ENCODE measurements around the gene AP3B1.
A peak's percentile ranks its signal among the peaks of the same experiment; 100 is the strongest.

Gene AP3B1

GRCh38 chr5:78271766-78272165, 22.7 kb downstream of the AP3B1 start:
- Histone ChIP-seq H3K79me2 (peaks cover 11% of the 10 kb centered on the region), H3K9me3 (ENCODE audit: control insufficient read depth, low read length) (no peaks in the 10 kb centered on the region), H3K27me3 (ENCODE audit: control insufficient read depth, insufficient read depth, low read length) (no peaks in the 10 kb centered on the region), H3K36me3 (ENCODE audit: control insufficient read depth, insufficient read depth, low read length) (no peaks in the 10 kb centered on the region), H3K4me1 (peaks cover 7% of the 10 kb centered on the region), H2AFZ (no peak overlapping the region), H3K4me2 (ENCODE audit: low read length) (no peak overlapping the region), H3K9ac (no peak overlapping the region), H3K27ac (no peak overlapping the region), H3K4me3 (ENCODE audit: low read depth, low read length) (no peak overlapping the region)
- TF ChIP-seq, protein P1, sequence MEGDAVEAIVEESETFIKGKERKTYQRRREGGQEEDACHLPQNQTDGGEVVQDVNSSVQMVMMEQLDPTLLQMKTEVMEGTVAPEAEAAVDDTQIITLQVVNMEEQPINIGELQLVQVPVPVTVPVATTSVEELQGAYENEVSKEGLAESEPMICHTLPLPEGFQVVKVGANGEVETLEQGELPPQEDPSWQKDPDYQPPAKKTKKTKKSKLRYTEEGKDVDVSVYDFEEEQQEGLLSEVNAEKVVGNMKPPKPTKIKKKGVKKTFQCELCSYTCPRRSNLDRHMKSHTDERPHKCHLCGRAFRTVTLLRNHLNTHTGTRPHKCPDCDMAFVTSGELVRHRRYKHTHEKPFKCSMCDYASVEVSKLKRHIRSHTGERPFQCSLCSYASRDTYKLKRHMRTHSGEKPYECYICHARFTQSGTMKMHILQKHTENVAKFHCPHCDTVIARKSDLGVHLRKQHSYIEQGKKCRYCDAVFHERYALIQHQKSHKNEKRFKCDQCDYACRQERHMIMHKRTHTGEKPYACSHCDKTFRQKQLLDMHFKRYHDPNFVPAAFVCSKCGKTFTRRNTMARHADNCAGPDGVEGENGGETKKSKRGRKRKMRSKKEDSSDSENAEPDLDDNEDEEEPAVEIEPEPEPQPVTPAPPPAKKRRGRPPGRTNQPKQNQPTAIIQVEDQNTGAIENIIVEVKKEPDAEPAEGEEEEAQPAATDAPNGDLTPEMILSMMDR (IDR thresholded peaks at IDR 0.05), result no peak

- Histone ChIP-seq H3K36me3 (ENCODE audit: control insufficient read depth, insufficient read depth, low read length) (no peaks in the 10 kb centered on the region), H3K9me3 (ENCODE audit: control insufficient read depth, low read length) (no peaks in the 10 kb centered on the region), H3K9ac (no peak overlapping the region), H3K27me3 (ENCODE audit: control insufficient read depth, insufficient read depth, low read length) (no peaks in the 10 kb centered on the region), H3K4me1 (peaks cover 7% of the 10 kb centered on the region), H2AFZ (no peak overlapping the region), H3K79me2 (no peaks in the 10 kb centered on the region), H3K4me2 (ENCODE audit: low read length) (no peak overlapping the region), H3K4me3 (ENCODE audit: low read depth, low read length) (no peak overlapping the region), H3K27ac (no peak overlapping the region)
- TF ChIP-seq, protein P1 (IDR thresholded peaks at IDR 0.05), result peak; percentile 58
These were observed 25.3 kb downstream of the AP3B1 start for GRCh38 chr5:78269088-78269703.

DNA sequence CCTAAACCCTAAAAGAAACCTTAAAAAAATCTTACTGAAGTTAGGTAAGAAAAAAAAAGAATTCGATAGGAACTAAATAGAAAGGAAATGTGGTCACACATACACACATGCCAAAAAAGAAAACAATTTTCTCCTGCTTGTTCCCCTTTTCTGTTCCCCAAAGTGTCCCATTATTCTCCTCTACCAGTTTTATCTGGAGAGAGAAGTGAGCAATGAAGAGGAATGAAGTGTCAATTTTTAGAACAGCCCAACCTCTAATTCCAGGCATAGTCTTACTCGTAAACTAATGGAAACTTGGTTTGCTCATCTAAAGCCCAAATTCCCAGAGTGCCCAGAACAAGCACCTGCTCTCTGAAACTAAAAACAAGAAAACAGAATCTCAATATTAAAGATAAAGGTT, 26.1 kb downstream of the AP3B1 start:
- H3K9ac ChIP-seq, result no peak overlapping the region
- no peaks in the 10 kb centered on the region for H3K79me2 ChIP-seq
- TF ChIP-seq, protein P1 (IDR thresholded peaks at IDR 0.05), result no peak
- no peak overlapping the region for H3K27ac ChIP-seq
- no peaks in the 10 kb centered on the region for H3K9me3 ChIP-seq (ENCODE audit: control insufficient read depth, low read length)
- no peak overlapping the region for H3K4me3 ChIP-seq (ENCODE audit: low read depth, low read length)
- no peaks in the 10 kb centered on the region for H3K27me3 ChIP-seq (ENCODE audit: control insufficient read depth, insufficient read depth, low read length)
- H3K4me2 ChIP-seq (ENCODE audit: low read length), result no peak overlapping the region
- H2AFZ ChIP-seq, result no peak overlapping the region
- peaks cover 2% of the 10 kb centered on the region for H3K4me1 ChIP-seq
- no peaks in the 10 kb centered on the region for H3K36me3 ChIP-seq (ENCODE audit: control insufficient read depth, insufficient read depth, low read length)

GRCh38 chr5:78265163-78265562, 29.3 kb downstream of the AP3B1 start:
- Histone ChIP-seq H3K9me3 (ENCODE audit: control insufficient read depth, low read length) (no peaks in the 10 kb centered on the region), H3K27me3 (ENCODE audit: control insufficient read depth, insufficient read depth, low read length) (no peaks in the 10 kb centered on the region), H3K4me2 (ENCODE audit: low read length) (no peak overlapping the region), H3K9ac (no peak overlapping the region), H3K27ac (no peak overlapping the region), H3K4me3 (ENCODE audit: low read depth, low read length) (no peak overlapping the region), H3K79me2 (no peaks in the 10 kb centered on the region), H2AFZ (no peak overlapping the region), H3K4me1 (no peaks in the 10 kb centered on the region), H3K36me3 (ENCODE audit: control insufficient read depth, insufficient read depth, low read length) (no peaks in the 10 kb centered on the region)
- TF ChIP-seq, protein P1 (IDR thresholded peaks at IDR 0.05), result no peak

- no peaks in the 10 kb centered on the region for H3K79me2 ChIP-seq
- H3K27me3 ChIP-seq (ENCODE audit: control insufficient read depth, insufficient read depth, low read length), result no peaks in the 10 kb centered on the region
- H2AFZ ChIP-seq, result no peak overlapping the region
- no peaks in the 10 kb centered on the region for H3K36me3 ChIP-seq (ENCODE audit: control insufficient read depth, insufficient read depth, low read length)
- H3K9ac ChIP-seq, result no peak overlapping the region
- H3K4me2 ChIP-seq (ENCODE audit: low read length), result no peak overlapping the region
- H3K27ac ChIP-seq, result no peak overlapping the region
- TF ChIP-seq, protein P1 (IDR thresholded peaks at IDR 0.05), result no peak
- H3K4me3 ChIP-seq (ENCODE audit: low read depth, low read length), result no peak overlapping the region
- no peaks in the 10 kb centered on the region for H3K4me1 ChIP-seq
- H3K9me3 ChIP-seq (ENCODE audit: control insufficient read depth, low read length), result no peaks in the 10 kb centered on the region
These were observed 29.9 kb downstream of the AP3B1 start for GRCh38 chr5:78264600-78264999.

All from parathyroid adenoma (tissue), 2 donors.